ENCODE data around the gene MORN1. TPM values are rescaled to one million over a fixed set of nuclear protein-coding genes. Genes with fewer than 3 reads are reported as not detected.

Gene MORN1
- total RNA-seq, 1 donor from 2014 or later: 18.4 TPM

GRCh38 chr1:2276803-2277580 is 114.4 kb downstream of the MORN1 start:
- Histone ChIP-seq H3K36me3 (peaks cover 3 to 6% of the 10 kb centered on the region in 2 donors), H3K9me3 (no peaks in the 10 kb centered on the region), H3K27ac (peak overlapping the region; percentile 72 to 86), H3K4me3 (peak overlapping the region in 1 of 2 donors; percentile 5), H3K27me3 (no peaks in the 10 kb centered on the region), H3K4me1 (peaks cover 49 to 82% of the 10 kb centered on the region in 2 donors)
- intact Hi-C loops (cut with DNase I): loop anchor here (5.0 kb wide), 1 partner anchor 45 kb away; no protein-coding TSS in a partner anchor
- DNase-seq (ENCODE audit: low spot score in 2 of 2): no peak
- TF ChIP-seq CTCF (IDR thresholded peaks at IDR 0.05): no peak

GRCh38 chr1:2275796-2276536 is 115.4 kb downstream of the MORN1 start:
- H3K27me3 ChIP-seq: no peaks in the 10 kb centered on the region
- peaks cover 59 to 93% of the 10 kb centered on the region in 2 donors for H3K4me1 ChIP-seq
- intact Hi-C loops (cut with DNase I): loop anchor here (5.0 kb wide), 1 partner anchor 44 kb away; no protein-coding TSS in a partner anchor
- no peaks in the 10 kb centered on the region for H3K9me3 ChIP-seq
- H3K36me3 ChIP-seq: peaks cover 3 to 6% of the 10 kb centered on the region in 2 donors
- TF ChIP-seq CTCF (IDR thresholded peaks at IDR 0.05): no peak
- no peak overlapping the region for H3K4me3 ChIP-seq
- DNase-seq (ENCODE audit: low spot score in 2 of 2): no peak
- peak overlapping the region; percentile 68 to 72 for H3K27ac ChIP-seq

DNA sequence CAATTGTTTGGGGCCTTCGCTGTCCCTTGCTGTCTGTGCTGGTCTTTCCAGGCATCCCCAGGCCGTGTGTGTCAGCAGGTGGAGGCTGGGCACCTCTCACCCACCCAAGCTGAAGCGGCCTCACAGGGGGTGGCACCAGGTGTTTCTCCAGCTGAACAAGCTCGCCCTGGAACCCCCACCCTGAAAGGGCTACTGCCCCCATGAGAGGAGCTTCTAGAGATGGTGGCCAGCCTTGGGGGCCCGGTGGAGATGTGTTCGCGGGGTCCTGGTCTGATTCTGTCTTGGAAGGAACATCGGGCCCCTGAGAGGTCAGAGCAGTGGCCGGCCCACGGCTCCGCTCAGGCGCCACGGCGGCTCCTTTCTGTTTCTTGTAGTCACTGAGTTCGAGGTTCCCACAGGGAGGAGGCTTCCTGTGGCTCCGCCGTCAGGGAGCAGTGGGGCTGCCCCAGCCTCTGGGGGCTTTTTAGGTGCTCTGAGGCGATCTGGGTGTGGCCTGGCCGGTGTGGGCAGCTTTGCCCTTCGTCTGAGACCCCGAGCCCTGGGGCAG is 116.4 kb downstream of the MORN1 start:
- no peak for DNase-seq (ENCODE audit: low spot score in 2 of 2)
- Histone ChIP-seq H3K27ac (peak overlapping the region; percentile 68 to 72), H3K4me1 (peaks cover 66 to 99% of the 10 kb centered on the region in 2 donors), H3K36me3 (peaks cover 3 to 6% of the 10 kb centered on the region in 2 donors), H3K9me3 (no peaks in the 10 kb centered on the region), H3K4me3 (no peak overlapping the region), H3K27me3 (no peaks in the 10 kb centered on the region)
- no peak for TF ChIP-seq CTCF (IDR thresholded peaks at IDR 0.05)
- intact Hi-C loops (cut with DNase I): loop anchor here (5.0 kb wide), 1 partner anchor 43 kb away; no protein-coding TSS in a partner anchor

DNA sequence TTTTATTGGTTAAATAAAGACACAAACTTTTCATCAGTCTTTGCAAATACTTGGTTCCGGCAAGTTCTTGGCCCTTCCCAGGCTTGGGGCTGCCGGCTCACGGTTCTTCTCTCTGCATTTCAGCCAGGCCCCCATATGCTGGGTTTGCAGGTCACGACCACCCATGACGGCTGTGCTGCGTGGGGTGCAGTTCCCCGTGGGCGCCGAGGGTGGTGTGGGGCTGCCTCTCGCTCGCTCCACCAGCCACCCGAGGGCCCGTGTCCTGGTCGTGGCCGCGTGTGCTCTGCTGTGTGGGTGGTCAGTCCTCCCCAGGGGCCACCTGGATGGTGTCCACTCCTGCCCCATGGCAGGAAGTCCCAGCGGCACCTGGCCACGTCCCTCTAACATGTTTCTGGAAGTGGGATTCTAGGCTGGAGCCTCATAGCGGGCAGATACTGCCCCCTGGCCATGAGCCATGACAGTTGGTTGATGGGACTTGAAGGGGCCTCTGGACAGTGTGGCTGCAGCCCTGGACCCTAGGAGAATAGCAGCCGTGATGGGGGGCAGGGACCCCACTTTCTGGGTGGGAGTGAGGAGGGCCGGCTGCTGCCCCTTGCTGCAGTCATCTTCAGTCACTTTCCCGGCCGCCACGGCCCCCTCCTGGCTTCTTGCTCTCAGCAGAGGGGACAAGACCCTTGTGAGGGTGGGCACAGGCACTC is 117.0 kb downstream of the MORN1 start:
- intact Hi-C loops (cut with DNase I): no loop called here
- Histone ChIP-seq H3K4me3 (peak overlapping the region in 1 of 2 donors; percentile 37), H3K9me3 (no peaks in the 10 kb centered on the region), H3K27ac (peak overlapping the region; percentile 68 to 72), H3K4me1 (peaks cover 60 to 97% of the 10 kb centered on the region in 2 donors), H3K36me3 (peaks cover 3 to 6% of the 10 kb centered on the region in 2 donors), H3K27me3 (no peaks in the 10 kb centered on the region)
- TF ChIP-seq CTCF (IDR thresholded peaks at IDR 0.05): no peak
- no peak for DNase-seq (ENCODE audit: low spot score in 2 of 2)

DNA sequence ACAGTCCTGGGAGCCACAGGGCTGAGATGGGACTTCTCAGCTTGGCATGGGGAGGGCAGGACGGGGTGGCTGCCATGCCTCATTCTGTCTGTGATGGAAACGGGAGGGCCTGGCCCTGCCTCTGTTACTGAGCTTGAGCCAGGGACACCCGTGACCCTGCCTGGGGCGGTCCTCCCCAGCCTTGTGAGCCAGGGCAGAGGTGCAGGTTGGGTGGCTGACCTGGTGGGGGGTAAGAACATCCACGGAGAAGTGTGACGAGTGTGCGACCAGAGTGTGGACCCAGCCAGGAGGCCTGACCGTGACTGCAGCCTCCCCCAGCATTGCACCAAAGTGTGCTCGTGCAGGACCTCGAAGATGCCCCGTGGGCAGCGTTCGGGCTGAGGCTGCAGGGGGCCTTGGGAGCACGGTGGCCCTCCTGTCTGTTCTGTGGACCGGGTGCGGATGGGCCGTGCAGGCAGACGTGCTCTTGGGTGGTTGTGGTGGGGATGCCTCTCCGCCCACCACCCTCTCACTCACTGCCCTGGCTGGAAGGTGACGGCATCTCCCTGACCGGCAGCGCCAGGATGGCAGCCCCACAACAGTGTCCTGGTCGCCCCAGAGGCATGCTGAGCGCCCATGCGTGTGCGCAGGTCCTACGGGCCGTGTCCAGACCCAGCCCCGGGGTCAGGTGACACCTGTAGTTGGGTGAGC is 117.8 kb downstream of the MORN1 start:
- Histone ChIP-seq H3K36me3 (peaks cover 3 to 6% of the 10 kb centered on the region in 2 donors), H3K27me3 (no peaks in the 10 kb centered on the region), H3K27ac (peak overlapping the region; percentile 68 to 72), H3K4me3 (peak overlapping the region; percentile 17 to 37), H3K9me3 (no peaks in the 10 kb centered on the region), H3K4me1 (peaks cover 52 to 95% of the 10 kb centered on the region in 2 donors)
- intact Hi-C loops (cut with DNase I): no loop called here
- TF ChIP-seq CTCF (IDR thresholded peaks at IDR 0.05): no peak
- no peak for DNase-seq (ENCODE audit: low spot score in 2 of 2)
